ENCODE results near the gene SMYD3. TPM values are rescaled to one million over a fixed set of nuclear protein-coding genes. Genes with fewer than 3 reads are reported as not detected.

SMYD3 gene
- 35.9 TPM for polyA plus RNA-seq

DNA sequence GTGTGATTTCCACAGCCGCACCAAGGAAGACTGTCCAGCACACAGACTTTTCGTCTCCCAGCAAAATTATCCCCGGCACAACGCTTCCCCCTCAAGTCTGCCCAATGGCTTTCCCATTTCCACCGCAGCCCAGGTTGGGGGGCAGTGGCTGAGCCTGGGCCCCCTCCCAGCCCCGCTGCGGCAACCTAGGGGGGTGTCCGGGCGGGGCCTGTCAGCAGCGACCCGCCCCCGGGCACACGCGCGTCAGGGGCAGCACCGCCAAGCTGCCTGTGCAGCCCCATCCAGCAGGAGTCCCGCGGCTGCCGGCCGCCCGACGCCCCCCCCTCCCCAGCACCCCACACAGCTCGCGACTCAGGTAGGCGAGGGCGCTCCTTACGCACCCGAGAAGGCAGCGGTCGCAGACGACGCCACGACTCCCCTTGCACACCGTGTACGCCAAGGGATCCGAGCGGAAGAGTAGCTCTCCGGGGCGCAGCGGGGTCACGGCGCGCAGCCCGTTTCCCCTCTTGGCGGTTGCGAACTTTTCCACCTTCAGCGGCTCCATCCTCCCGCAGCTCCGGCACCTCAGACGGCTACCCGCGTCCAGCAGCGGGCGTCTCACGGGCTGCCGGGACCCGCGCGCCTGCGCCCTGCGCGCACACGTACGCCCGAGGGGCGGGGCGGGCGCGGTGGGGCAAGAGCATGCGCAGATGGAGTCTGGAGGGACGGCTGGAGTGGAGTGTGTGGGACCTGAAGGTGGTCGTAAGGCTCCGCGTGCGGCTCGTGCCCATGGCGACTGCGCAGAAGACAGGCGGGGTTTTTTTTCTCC, at the start of gene SMYD3:
Gene SMYD3 (minus strand): TSS at position 606 of the 808 bp plus-strand sequence.
- Mint-ChIP-seq H3K27ac (peak within 1 kb of the TSS; percentile 21 to 92 (median 30)), H3K4me3 (peak within 1 kb of the TSS; percentile 93 to 95 (median 93)), H3K9me3 (no peaks in the 10 kb centered on the region), H3K4me1 (peaks cover 10 to 21% (median 18%) of the 10 kb centered on the region in 3 donors), H3K36me3 (no peaks in the 10 kb centered on the region), H3K27me3 (no peaks in the 10 kb centered on the region)

DNA sequence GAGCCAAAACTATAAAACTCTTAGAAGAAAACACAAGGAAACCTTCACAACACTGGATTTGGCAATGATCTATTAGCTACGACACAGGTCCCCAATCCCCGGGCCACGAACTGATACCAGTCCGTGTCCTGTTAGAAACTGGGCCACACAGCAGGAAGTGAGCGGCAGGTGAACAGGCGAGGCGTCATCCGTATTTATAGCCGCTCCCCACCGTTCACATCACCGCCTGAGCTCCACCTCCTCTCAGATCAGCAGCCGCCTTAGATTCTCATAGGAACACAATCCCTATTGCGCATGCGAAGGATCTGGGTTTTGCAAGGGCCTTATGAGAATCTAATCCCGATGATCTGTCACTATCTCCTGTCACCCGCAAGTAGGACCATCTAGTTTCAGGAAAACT, 47.1 kb upstream of the SMYD3 start:
- H3K36me3 Mint-ChIP-seq = peaks cover 11% of the 10 kb centered on the region
- H3K4me1 Mint-ChIP-seq = peaks cover 0 to 2% (median 0%) of the 10 kb centered on the region in 3 donors
- no peaks in the 10 kb centered on the region for H3K27me3 Mint-ChIP-seq
- H3K27ac Mint-ChIP-seq = no peak overlapping the region
- H3K9me3 Mint-ChIP-seq = peaks cover 0 to 2% (median 0%) of the 10 kb centered on the region in 3 donors
- no peak overlapping the region for H3K4me3 Mint-ChIP-seq

DNA sequence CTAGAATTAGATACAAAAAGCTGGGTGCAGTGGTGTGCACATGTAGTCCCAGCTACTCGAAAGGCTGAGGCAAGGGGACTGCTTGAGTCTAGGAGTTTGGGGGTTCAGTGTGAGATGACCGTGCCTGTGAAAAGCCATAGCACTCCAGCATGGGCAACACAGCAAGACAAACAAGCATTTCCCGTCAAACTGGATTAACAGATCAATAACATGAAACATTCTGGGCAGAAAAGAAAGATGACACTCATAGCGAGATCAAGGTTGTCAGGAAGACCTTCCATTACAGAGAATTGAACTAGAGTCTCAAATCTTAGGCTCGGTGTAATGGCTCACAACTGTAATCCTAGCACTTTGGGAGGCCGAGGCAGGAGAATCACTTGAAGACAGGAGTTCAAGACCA, 45.0 kb upstream of the SMYD3 start:
- Mint-ChIP-seq H3K9me3 (peaks cover 0 to 2% (median 0%) of the 10 kb centered on the region in 3 donors), H3K27me3 (no peaks in the 10 kb centered on the region), H3K4me3 (no peak overlapping the region), H3K27ac (peak overlapping the region in 1 of 3 donors; percentile 16), H3K36me3 (peaks cover 11% of the 10 kb centered on the region), H3K4me1 (peaks cover 0 to 2% (median 0%) of the 10 kb centered on the region in 3 donors)

DNA sequence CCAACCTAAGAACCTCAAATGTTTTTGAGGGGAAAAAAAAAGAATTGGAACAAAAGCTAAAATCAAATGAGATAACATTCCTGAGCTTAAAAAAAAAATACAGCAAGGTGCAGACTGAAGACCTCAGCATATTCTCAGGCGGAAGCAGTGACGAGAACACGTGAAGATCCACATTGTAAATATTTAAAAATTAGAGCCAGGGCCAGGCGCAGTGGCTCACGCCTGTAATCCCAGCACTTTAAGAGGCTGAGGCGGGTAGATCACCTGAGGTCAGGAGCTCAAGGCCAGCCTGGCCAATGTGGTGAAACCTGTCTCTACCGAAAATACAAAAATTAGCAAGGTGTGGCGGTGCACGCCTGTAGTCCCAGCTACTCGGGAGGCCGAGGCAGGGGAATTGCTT, 43.3 kb upstream of the SMYD3 start:
- Mint-ChIP-seq H3K27ac (peak overlapping the region in 2 of 3 donors; percentile 25 to 52), H3K27me3 (no peaks in the 10 kb centered on the region), H3K36me3 (peaks cover 9% of the 10 kb centered on the region), H3K4me1 (peaks cover 0 to 2% (median 0%) of the 10 kb centered on the region in 3 donors), H3K4me3 (no peak overlapping the region), H3K9me3 (no peaks in the 10 kb centered on the region)

DNA sequence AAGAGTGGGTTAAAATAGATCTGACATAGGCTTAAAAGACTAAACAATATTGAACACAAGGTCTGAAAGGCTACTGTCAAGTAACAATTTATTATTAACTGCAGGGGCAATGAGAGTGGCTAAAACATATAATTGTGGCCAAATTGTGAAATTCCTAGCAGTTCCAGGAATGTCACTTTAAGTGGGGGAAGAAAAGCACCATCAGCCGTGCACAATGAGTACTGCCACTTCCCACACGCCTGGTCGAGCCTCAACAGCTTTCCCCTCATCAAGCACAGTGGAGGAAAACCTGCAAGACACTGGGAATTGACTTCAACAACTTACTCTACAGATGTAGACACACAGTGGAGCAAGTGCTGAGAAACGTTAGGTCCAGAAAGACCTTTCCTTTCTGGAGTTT, 42.6 kb upstream of the SMYD3 start:
- Mint-ChIP-seq H3K27ac (peak overlapping the region in 1 of 3 donors; percentile 78), H3K36me3 (peaks cover 7% of the 10 kb centered on the region), H3K27me3 (no peaks in the 10 kb centered on the region), H3K9me3 (no peaks in the 10 kb centered on the region), H3K4me1 (peaks cover 0 to 2% (median 0%) of the 10 kb centered on the region in 3 donors), H3K4me3 (no peak overlapping the region)

DNA sequence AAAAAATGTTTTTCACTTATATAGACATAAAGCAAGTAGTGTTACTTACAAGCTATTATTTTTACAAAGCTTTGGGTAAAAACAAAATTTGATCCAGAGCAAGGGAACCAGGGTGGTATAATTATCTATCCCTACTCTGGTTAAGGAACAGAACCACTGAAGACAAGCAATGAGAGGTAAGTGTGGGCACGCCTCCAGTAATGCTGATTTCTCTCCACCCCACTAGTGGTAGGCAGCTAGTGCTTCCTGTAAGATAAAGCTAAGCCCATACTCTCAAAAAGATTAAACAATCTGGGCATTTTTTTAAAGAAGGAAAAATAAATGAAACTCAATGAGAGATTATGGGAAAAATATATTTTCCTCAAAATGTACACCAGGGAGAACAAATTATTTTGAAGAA, 36.9 kb upstream of the SMYD3 start:
- Mint-ChIP-seq H3K36me3 (peaks cover 7% of the 10 kb centered on the region), H3K4me3 (no peak overlapping the region), H3K27me3 (no peaks in the 10 kb centered on the region), H3K9me3 (no peaks in the 10 kb centered on the region), H3K4me1 (no peaks in the 10 kb centered on the region), H3K27ac (no peak overlapping the region)

DNA sequence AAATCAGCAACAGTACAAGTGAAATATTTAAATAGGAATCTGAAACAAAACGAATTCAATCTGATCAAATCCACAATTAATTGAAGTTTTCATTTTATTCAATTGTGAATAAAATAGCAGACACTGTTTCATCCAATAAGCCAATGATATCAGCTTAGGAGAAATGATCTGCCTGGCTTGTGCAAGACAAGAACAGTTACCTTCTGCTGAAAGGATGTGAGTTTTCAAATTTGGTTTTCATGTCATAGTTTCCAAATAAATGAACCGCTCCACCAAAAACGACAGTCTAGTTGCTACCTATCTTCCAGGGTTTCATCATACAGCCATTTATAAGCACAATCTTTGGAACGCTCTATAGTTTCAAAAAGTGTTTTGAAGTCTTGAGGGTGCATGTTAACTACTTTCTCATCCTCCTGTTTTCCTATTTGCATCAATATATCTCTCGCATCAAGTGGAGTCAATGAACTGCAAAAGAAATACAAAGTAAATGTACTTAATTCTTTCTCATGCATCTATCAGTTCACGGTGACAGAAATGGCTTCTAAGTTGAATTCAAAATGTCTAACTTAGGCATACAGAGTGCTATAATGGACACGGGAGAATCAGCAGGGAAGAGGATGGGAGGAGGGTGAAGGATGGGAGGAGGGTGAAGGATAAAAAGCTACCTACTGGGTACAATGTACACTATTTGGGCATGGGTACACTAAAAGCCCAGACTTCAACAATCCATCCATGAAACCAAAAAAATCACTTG, 33.8 kb upstream of the SMYD3 start:
- Mint-ChIP-seq H3K9me3 (no peaks in the 10 kb centered on the region), H3K27ac (no peak overlapping the region), H3K36me3 (peaks cover 12% of the 10 kb centered on the region)

DNA sequence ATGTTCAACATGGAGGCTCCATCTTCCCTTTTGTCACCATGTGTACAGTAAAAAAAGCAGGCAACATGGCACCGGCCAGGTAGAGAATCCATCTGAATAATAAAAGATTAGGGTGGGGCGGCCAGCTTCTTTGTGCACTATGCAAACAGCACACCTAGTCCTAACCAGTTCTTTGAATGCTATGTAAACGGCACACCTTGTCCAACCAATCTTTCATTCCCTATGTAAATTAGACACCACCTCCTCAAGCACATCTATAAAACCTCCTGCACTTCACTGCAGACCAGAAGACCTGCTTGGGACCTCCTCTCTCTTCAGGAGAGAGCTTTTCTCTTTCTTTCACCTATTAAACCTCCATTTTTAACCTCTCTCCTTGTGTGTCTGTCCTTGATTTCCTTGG, 30.8 kb upstream of the SMYD3 start:
- H3K27ac Mint-ChIP-seq = peak overlapping the region in 1 of 3 donors; percentile 9

More for the DNA sequence above, 33.8 kb upstream of the SMYD3 start:
- no peaks in the 10 kb centered on the region for H3K27me3 Mint-ChIP-seq
- no peak overlapping the region for H3K4me3 Mint-ChIP-seq
- no peaks in the 10 kb centered on the region for H3K4me1 Mint-ChIP-seq

DNA sequence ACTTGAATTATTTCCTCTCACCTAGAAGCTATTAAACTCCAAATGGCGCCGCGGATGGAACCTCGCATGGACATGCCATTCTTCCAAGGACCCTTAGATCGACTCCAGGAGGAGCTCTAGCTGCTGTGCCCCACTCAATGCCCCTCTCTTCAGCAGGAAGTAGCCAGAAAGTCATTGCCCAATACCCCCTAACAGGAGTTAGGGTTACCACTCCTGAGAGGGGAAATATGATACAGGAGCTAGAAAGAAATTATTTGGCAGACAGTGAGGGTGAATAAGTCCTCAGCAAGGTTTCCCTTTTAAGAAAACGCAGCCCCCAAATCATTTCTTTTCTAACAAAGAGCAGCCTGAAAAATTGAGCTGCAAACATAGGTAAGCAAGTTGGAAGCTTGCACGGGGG, 30.4 kb upstream of the SMYD3 start:
- Mint-ChIP-seq H3K9me3 (no peaks in the 10 kb centered on the region), H3K4me3 (no peak overlapping the region), H3K36me3 (peaks cover 8% of the 10 kb centered on the region), H3K27ac (no peak overlapping the region), H3K27me3 (no peaks in the 10 kb centered on the region), H3K4me1 (no peaks in the 10 kb centered on the region)

More for the DNA sequence above, 30.8 kb upstream of the SMYD3 start:
- Mint-ChIP-seq H3K27me3 (no peaks in the 10 kb centered on the region), H3K9me3 (no peaks in the 10 kb centered on the region), H3K4me3 (no peak overlapping the region), H3K4me1 (no peaks in the 10 kb centered on the region), H3K36me3 (peaks cover 8% of the 10 kb centered on the region)

DNA sequence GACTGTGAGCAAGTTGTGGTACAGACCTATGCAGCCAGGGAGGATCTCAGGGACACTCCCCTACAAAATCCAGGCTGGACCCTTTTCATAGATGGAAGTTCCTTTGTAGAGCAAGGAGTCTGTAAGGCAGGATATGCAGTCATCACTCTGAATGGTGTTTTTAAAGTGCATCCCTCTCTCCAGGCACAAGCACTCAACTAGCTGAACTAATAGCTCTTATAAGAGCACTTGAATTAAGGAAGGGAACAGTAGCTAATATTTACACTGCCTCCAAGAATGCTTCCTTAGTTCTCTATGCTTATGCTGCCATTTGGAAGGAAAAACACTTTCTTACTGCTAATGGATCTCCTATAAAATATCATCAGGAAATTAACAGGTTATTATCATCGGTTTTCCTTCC, 27.0 kb upstream of the SMYD3 start:
- Mint-ChIP-seq H3K4me3 (no peak overlapping the region), H3K27ac (no peak overlapping the region), H3K36me3 (peaks cover 11% of the 10 kb centered on the region), H3K9me3 (peaks cover 0 to 17% (median 7%) of the 10 kb centered on the region in 3 donors), H3K4me1 (no peaks in the 10 kb centered on the region), H3K27me3 (no peaks in the 10 kb centered on the region)

DNA sequence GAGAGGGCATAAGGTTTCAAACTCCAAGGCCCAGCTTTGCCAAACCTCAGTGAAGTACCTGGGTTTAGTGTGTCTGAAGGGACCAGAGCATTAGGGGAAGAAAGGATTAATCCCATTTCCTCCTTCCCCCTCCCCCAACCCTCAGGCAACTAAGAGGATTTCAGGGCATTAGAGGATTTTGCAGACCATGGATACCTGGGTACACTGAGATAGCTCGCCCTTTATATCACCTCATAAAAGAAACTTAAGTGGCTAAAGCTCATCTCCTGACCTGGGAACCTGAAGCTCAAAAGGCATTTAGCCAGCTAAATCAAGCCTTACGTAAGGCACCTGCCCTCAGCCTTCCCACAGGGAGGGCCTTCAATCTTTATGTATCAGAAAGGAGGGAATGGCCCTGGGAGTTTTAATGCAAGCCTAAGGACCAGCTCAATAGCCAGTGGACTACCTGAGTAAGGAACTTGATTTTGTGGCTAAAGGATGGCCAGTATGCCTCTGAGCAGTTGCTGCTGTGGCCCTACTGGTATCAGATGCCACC, 26.4 kb upstream of the SMYD3 start:
- no peaks in the 10 kb centered on the region for H3K27me3 Mint-ChIP-seq
- H3K9me3 Mint-ChIP-seq = peaks cover 0 to 17% (median 7%) of the 10 kb centered on the region in 3 donors
- H3K27ac Mint-ChIP-seq = no peak overlapping the region
- no peaks in the 10 kb centered on the region for H3K4me1 Mint-ChIP-seq
- peaks cover 5% of the 10 kb centered on the region for H3K36me3 Mint-ChIP-seq
- no peak overlapping the region for H3K4me3 Mint-ChIP-seq

DNA sequence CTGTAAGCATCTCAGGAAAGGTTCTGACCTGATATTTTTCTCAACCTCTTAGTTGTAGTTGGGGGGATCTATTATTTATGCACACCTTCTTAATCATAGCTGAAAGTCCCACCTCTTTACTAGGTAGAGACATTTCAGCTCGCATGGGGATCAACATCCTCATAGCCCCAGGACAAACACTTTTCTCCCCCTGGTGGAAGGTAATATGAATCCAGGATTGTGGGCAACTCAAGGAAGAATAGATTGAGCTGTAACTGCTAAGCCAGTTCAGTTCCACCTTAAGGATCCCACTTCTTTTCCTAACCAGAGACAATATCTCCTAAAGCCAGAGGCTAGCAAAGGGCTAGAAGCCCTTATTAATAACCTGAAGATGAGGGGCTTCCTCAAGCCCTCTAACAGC, 25.4 kb upstream of the SMYD3 start:
- H3K36me3 Mint-ChIP-seq = peaks cover 5% of the 10 kb centered on the region
- H3K27ac Mint-ChIP-seq = no peak overlapping the region
- peaks cover 0 to 2% (median under 1%) of the 10 kb centered on the region in 3 donors for H3K4me1 Mint-ChIP-seq
- H3K27me3 Mint-ChIP-seq = no peaks in the 10 kb centered on the region
- no peak overlapping the region for H3K4me3 Mint-ChIP-seq
- H3K9me3 Mint-ChIP-seq = peaks cover 0 to 17% (median 7%) of the 10 kb centered on the region in 3 donors

DNA sequence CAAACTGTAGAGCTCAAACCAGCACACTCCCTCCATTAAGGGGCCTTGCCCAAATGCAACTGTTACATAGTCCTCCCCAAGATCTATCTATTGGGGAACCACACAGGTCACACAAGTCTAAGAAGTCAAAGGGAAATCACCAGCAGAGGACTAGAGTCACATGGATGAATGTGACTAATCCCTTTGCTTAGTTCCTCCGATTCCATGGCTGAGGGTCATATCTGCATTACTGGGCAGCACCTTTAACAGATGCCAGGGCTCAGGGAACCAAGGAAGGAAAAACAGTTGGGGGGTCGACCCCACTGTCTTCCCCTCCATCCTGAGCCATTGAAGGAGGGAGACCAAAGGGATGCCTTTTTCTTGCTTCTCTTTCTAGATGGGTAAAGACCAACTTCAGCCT, 23.4 kb upstream of the SMYD3 start:
- peaks cover 0 to 17% (median 7%) of the 10 kb centered on the region in 3 donors for H3K9me3 Mint-ChIP-seq
- peaks cover 0 to 5% (median 4%) of the 10 kb centered on the region in 3 donors for H3K4me1 Mint-ChIP-seq
- peaks cover 7% of the 10 kb centered on the region for H3K36me3 Mint-ChIP-seq
- no peaks in the 10 kb centered on the region for H3K27me3 Mint-ChIP-seq
- H3K27ac Mint-ChIP-seq = no peak overlapping the region
- no peak overlapping the region for H3K4me3 Mint-ChIP-seq

DNA sequence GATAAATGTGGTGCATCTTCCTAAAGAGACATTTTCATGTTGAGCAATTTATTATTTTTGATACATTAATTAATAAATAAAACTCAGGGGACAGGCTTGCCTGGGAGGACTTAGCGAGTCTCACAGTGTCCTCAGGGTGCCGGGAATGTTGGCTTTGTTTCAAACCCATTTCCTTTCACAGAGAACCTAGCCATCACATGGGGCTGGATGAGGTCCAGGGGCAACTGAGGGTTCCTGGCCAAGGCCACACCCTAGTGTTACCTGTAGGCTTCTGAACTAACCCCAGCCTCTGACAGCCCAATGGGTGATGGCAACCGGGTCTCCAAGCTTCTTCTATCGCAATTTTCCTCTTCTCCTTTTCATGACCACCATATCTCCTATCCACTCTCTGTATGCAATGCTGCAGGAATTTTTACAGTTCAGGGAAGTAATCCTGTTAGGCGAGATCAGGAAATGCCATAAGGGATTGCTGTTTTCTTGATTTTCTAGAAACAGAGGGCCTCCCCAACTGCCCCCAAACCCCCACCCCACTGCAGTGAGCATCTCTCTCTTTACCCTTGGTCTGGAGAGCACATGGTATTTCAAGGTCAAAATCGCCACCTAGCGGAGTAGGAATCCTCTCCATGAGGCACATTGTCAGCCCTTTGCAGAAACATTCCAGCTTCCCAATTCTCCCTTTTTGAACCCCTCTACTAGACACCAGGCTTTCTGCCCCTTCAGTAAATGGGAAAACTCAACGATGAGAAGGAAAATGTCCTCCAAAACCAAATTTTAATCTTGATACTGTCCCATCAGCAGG, 22.1 kb upstream of the SMYD3 start:
- peaks cover 0 to 5% (median 4%) of the 10 kb centered on the region in 3 donors for H3K4me1 Mint-ChIP-seq
- peaks cover 0 to 17% (median 7%) of the 10 kb centered on the region in 3 donors for H3K9me3 Mint-ChIP-seq
- no peak overlapping the region for H3K27ac Mint-ChIP-seq
- no peaks in the 10 kb centered on the region for H3K27me3 Mint-ChIP-seq
- H3K4me3 Mint-ChIP-seq = no peak overlapping the region
- peaks cover 7% of the 10 kb centered on the region for H3K36me3 Mint-ChIP-seq
